SK-N-MC (cell line): ENCODE results near the gene OTOP3.

ENCODE experiments used
- EZH2 ChIP-seq: fragments of 200-600 bp; sonication (generic); IDR thresholded peaks from one replicate; pipeline ENCODE4 v1.6.1; 2017; ENCODE audit warnings: antibody characterized with exemption
- FOXP2 ChIP-seq: optimal IDR thresholded peaks from 2 replicates; pipeline ENCODE3; 2011; ENCODE audit warnings: mild to moderate bottlenecking, moderate library complexity; ENCODE audit not compliant: insufficient read depth; ENCODE audit errors: extremely low read length, control extremely low read depth
- POLR2AphosphoS5 ChIP-seq: IDR thresholded peaks from 2 replicates; pipeline ENCODE4 v1.6.1; 2012; ENCODE audit warnings: mild to moderate bottlenecking, low read depth, low read length, borderline replicate concordance

GRCh38 chr17:74947041-74947754 lies 11.5 kb downstream of the OTOP3 start:
- TF ChIP-seq EZH2 (no peak), POLR2AphosphoS5 (no peak), FOXP2 (no peak)
